NT2/D1 (cell line): ENCODE data around the gene LMNB1.
"Not testable (repeated sequence)": the region's sequence is repeated elsewhere in the genome, so short reads cannot be mapped to it uniquely, and the experiment has no call there.

Experiments
- DNase-seq: peaks from one replicate; pipeline ENCODE4 v3.0.0-alpha.2; 2011; ENCODE audit warnings: low read depth, low spot score
- H3K27me3 ChIP-seq: 2 replicates; pipeline ENCODE4 v1.6.0; 2011; ENCODE audit warnings: mild to moderate bottlenecking; ENCODE audit not compliant: insufficient read length, insufficient read depth
- H3K36me3 ChIP-seq: 2 replicates; pipeline ENCODE4 v1.6.1; 2011; ENCODE audit warnings: mild to moderate bottlenecking, low read length, mixed read lengths; ENCODE audit not compliant: insufficient read depth, insufficient read length
- H3K4me1 ChIP-seq: 2 replicates; pipeline ENCODE4 v1.5.1; 2011; ENCODE audit not compliant: insufficient read depth, insufficient read length
- H3K4me3 ChIP-seq: 2 replicates; pipeline ENCODE4 v1.5.1; 2011; ENCODE audit warnings: low read depth; ENCODE audit not compliant: insufficient read length
- H3K9ac ChIP-seq: 2 replicates; pipeline ENCODE4 v1.6.0; 2011; ENCODE audit warnings: low read depth; ENCODE audit not compliant: insufficient read length
- H3K9me3 ChIP-seq: 2 replicates; pipeline ENCODE4 v1.5.1; 2011; ENCODE audit warnings: mild to moderate bottlenecking, low read length; ENCODE audit not compliant: insufficient read depth
- SUZ12 ChIP-seq: IDR thresholded peaks from 2 replicates; pipeline ENCODE4 v1.6.1; 2011; ENCODE audit not compliant: insufficient read length, insufficient read depth; ENCODE audit errors: extremely low read depth
- YY1 ChIP-seq: IDR thresholded peaks from 2 replicates; pipeline ENCODE4 v1.6.1; 2011; ENCODE audit not compliant: insufficient read length, insufficient read depth
- ZNF274 ChIP-seq: IDR thresholded peaks from 2 replicates; pipeline ENCODE4 v1.6.1; 2011; ENCODE audit warnings: mild to moderate bottlenecking, low read depth, low read length

The LMNB1 gene

GRCh38 chr5:126776499-126777256, at the start of gene LMNB1:
TSS of gene LMNB1 (plus strand) at chr5:126777136. CDS start at chr5:126777509, 373 bp downstream.
- peak within 1 kb of the TSS; percentile 94 for H3K4me3 ChIP-seq
- peaks cover 14% of the 10 kb centered on the region for H3K36me3 ChIP-seq
- H3K27me3 ChIP-seq = no peaks in the 10 kb centered on the region
- peak; percentile 87 for DNase-seq
- no peak for TF ChIP-seq ZNF274
- no peak for TF ChIP-seq YY1
- TF ChIP-seq SUZ12 = no peak
- H3K9me3 ChIP-seq = no peaks in the 10 kb centered on the region
- no peaks in the 10 kb centered on the region for H3K4me1 ChIP-seq
- H3K9ac ChIP-seq = peak within 1 kb of the TSS; percentile 100

DNA sequence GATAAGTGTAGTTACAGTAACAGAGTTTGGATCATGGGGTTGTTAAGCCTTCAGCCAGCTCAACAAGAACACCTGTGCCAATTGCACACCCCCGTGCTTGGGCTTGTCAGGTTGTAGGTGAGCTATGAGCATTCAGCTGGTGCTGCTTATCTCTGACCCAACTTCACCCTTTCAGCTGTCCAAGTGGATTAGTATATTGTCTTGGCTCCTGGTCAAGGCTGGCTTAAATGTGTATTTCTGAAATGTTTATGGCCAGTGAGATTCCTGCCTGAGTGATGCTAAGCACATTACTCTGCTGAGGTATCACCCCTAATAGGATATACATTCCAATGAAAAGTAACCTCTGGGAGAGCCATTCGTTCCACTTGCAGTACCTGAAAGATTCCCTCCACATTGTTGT, 44.2 kb upstream of the LMNB1 start:
- Histone ChIP-seq H3K4me3 (no peak overlapping the region), H3K27me3 (no peaks in the 10 kb centered on the region), H3K9me3 (no peaks in the 10 kb centered on the region), H3K4me1 (no peaks in the 10 kb centered on the region), H3K36me3 (no peaks in the 10 kb centered on the region), H3K9ac (no peak overlapping the region)
- no peak for DNase-seq
- no peak for TF ChIP-seq SUZ12
- no peak for TF ChIP-seq YY1
- no peak for TF ChIP-seq ZNF274

DNA sequence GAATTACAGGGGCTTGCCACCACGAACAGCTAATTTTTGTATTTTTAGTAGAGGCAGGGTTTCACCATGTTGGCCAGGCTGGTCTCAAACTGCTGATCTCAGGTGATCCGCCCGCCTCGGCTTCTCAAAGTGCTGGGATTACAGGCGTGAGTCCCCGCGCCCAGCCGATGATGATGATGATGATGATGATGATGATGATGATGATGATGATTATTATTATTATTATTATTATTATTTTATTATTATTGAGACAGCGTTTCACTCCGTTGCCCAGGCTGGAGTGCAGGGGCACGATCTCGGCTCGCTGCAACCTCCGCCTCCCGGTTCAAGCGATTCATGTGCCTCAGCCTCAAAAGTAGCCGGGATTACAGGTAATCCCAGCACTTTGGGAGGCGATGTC, 42.4 kb upstream of the LMNB1 start:
- H3K4me3 ChIP-seq, H3K9me3 ChIP-seq: not testable (repeated sequence)

GRCh38 chr5:126736141-126736540, 40.8 kb upstream of the LMNB1 start:
- Histone ChIP-seq H3K27me3 (no peaks in the 10 kb centered on the region), H3K9ac (no peak overlapping the region), H3K9me3 (no peaks in the 10 kb centered on the region), H3K36me3 (no peaks in the 10 kb centered on the region), H3K4me3 (no peak overlapping the region), H3K4me1 (no peaks in the 10 kb centered on the region)
- no peak for DNase-seq
- no peak for TF ChIP-seq YY1
- TF ChIP-seq ZNF274 = no peak
- no peak for TF ChIP-seq SUZ12

More for the DNA sequence above, 42.4 kb upstream of the LMNB1 start:
- H3K36me3 ChIP-seq, DNase-seq, H3K27me3 ChIP-seq, H3K9ac ChIP-seq, H3K4me1 ChIP-seq: not testable (repeated sequence)

GRCh38 chr5:126741361-126741760, 35.6 kb upstream of the LMNB1 start:
- Histone ChIP-seq H3K4me1 (no peaks in the 10 kb centered on the region), H3K27me3 (no peaks in the 10 kb centered on the region), H3K36me3 (no peaks in the 10 kb centered on the region), H3K9ac (no peak overlapping the region), H3K4me3 (no peak overlapping the region), H3K9me3 (no peaks in the 10 kb centered on the region)
- DNase-seq = no peak
- TF ChIP-seq ZNF274 = no peak
- no peak for TF ChIP-seq SUZ12
- TF ChIP-seq YY1 = no peak

GRCh38 chr5:126742425-126742824, 34.5 kb upstream of the LMNB1 start:
- TF ChIP-seq ZNF274 (no peak), YY1 (no peak), SUZ12 (no peak)
- H3K4me3 ChIP-seq = no peak overlapping the region
- no peaks in the 10 kb centered on the region for H3K4me1 ChIP-seq
- no peak for DNase-seq
- no peaks in the 10 kb centered on the region for H3K36me3 ChIP-seq
- no peak overlapping the region for H3K9ac ChIP-seq
- no peaks in the 10 kb centered on the region for H3K27me3 ChIP-seq
- H3K9me3 ChIP-seq = no peaks in the 10 kb centered on the region

DNA sequence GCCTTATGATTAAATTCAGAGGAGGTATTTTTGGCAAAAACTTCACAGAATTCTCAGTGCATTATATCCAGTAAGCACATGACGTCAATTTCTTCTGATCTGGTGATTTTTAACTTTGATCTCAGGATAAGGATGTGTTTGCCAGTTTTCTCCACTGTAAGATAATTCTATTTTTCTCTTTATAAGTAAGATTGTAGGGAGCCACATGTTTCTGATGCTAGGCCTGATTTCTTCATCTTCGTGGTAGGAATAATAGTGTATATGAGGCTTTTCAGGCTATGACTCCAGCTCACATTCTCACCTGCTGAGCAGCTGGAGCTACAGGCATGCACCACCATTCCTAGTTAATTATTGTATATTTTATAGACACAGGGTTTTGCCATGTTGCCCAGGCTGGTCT, 32.1 kb upstream of the LMNB1 start:
- no peak overlapping the region for H3K4me3 ChIP-seq
- H3K36me3 ChIP-seq = no peaks in the 10 kb centered on the region
- H3K4me1 ChIP-seq = no peaks in the 10 kb centered on the region
- no peaks in the 10 kb centered on the region for H3K9me3 ChIP-seq
- TF ChIP-seq SUZ12 = no peak
- TF ChIP-seq ZNF274 = no peak
- TF ChIP-seq YY1 = no peak
- no peak overlapping the region for H3K9ac ChIP-seq
- no peak for DNase-seq
- H3K27me3 ChIP-seq = no peaks in the 10 kb centered on the region
